Stimulated activated naive CD8-positive, alpha-beta T cell treated with anti-CD3 and anti-CD28 coated beads, Interleukin-15, amount 100 ng/mL, for 72 hours (primary cell): ENCODE measurements around the gene ODR4.

Experiments
- ATAC-seq: fragments of 150-1000 bp; cut with Tn5 transposase; 2 replicates; pipeline ENCODE4 v1.10.0; 2021; ENCODE audit warnings: mild to moderate bottlenecking, moderate library complexity
- DNase-seq, 2 donors: peaks; one replicate each; pipeline ENCODE4 v3.0.0; 2021 to 2022
- H3K27ac Mint-ChIP-seq, 2 donors: one replicate each; pipeline ENCODE4 v1.8.0; 2022; ENCODE audit warnings: mild to moderate bottlenecking in 2 of 2, mixed read lengths in 2 of 2, moderate library complexity in 2 of 2
- H3K27me3 Mint-ChIP-seq: one replicate; pipeline ENCODE4 v1.8.0; 2022; ENCODE audit warnings: mixed read lengths
- H3K4me1 Mint-ChIP-seq: one replicate; pipeline ENCODE4 v1.8.0; 2022; ENCODE audit warnings: mild to moderate bottlenecking, mixed read lengths
- H3K4me3 Mint-ChIP-seq, 2 donors: one replicate each; pipeline ENCODE4 v1.8.0; 2022; ENCODE audit warnings: mild to moderate bottlenecking in 2 of 2, mixed read lengths in 2 of 2, moderate library complexity in 1 of 2
- H3K9me3 Mint-ChIP-seq, 2 donors: one replicate each; pipeline ENCODE4 v1.8.0; 2022; ENCODE audit warnings: mixed read lengths in 2 of 2

Gene ODR4

GRCh38 chr1:186404454-186405051, 28.9 kb downstream of the ODR4 start:
- H3K27me3 Mint-ChIP-seq, result no peaks in the 10 kb centered on the region
- ATAC-seq (peak; percentile 60), DNase-seq (no peak)
- no peak overlapping the region for H3K4me3 Mint-ChIP-seq
- no peaks in the 10 kb centered on the region for H3K4me1 Mint-ChIP-seq
- no peaks in the 10 kb centered on the region for H3K9me3 Mint-ChIP-seq
- no peak overlapping the region for H3K27ac Mint-ChIP-seq

GRCh38 chr1:186409091-186409490, 33.5 kb downstream of the ODR4 start:
- Mint-ChIP-seq H3K4me1 (no peaks in the 10 kb centered on the region), H3K27me3 (no peaks in the 10 kb centered on the region), H3K9me3 (no peaks in the 10 kb centered on the region), H3K27ac (no peak overlapping the region), H3K4me3 (no peak overlapping the region)
- ATAC-seq, result no peak
- no peak for DNase-seq

GRCh38 chr1:186413319-186413718, 37.7 kb downstream of the ODR4 start:
- no peak overlapping the region for H3K27ac Mint-ChIP-seq
- no peaks in the 10 kb centered on the region for H3K27me3 Mint-ChIP-seq
- no peaks in the 10 kb centered on the region for H3K4me1 Mint-ChIP-seq
- no peak overlapping the region for H3K4me3 Mint-ChIP-seq
- H3K9me3 Mint-ChIP-seq, result no peaks in the 10 kb centered on the region
- no peak for DNase-seq
- no peak for ATAC-seq

GRCh38 chr1:186418503-186418902, 42.9 kb downstream of the ODR4 start:
- no peaks in the 10 kb centered on the region for H3K27me3 Mint-ChIP-seq
- H3K4me3 Mint-ChIP-seq, result no peak overlapping the region
- peaks cover 10% of the 10 kb centered on the region for H3K4me1 Mint-ChIP-seq
- H3K27ac Mint-ChIP-seq, result no peak overlapping the region
- ATAC-seq (no peak), DNase-seq (no peak)
- H3K9me3 Mint-ChIP-seq, result no peaks in the 10 kb centered on the region

GRCh38 chr1:186420311-186420710, 44.7 kb downstream of the ODR4 start:
- H3K4me3 Mint-ChIP-seq, result no peak overlapping the region
- H3K27me3 Mint-ChIP-seq, result no peaks in the 10 kb centered on the region
- H3K9me3 Mint-ChIP-seq, result no peaks in the 10 kb centered on the region
- no peak for DNase-seq
- ATAC-seq, result no peak
- peaks cover 10% of the 10 kb centered on the region for H3K4me1 Mint-ChIP-seq
- H3K27ac Mint-ChIP-seq, result peak overlapping the region; percentile 11 to 51

- peaks cover 10% of the 10 kb centered on the region for H3K4me1 Mint-ChIP-seq
- H3K27me3 Mint-ChIP-seq, result no peaks in the 10 kb centered on the region
- DNase-seq (no peak), ATAC-seq (no peak)
- peak overlapping the region in 1 of 2 donors; percentile 54 for H3K27ac Mint-ChIP-seq
- no peaks in the 10 kb centered on the region for H3K9me3 Mint-ChIP-seq
- no peak overlapping the region for H3K4me3 Mint-ChIP-seq
These were observed 45.3 kb downstream of the ODR4 start for GRCh38 chr1:186420923-186421322.

GRCh38 chr1:186421446-186421845, 45.8 kb downstream of the ODR4 start:
- Mint-ChIP-seq H3K27ac (peak overlapping the region in 1 of 2 donors; percentile 80), H3K4me3 (no peak overlapping the region), H3K4me1 (peaks cover 10% of the 10 kb centered on the region), H3K9me3 (no peaks in the 10 kb centered on the region), H3K27me3 (no peaks in the 10 kb centered on the region)
- DNase-seq, result no peak
- no peak for ATAC-seq

- H3K27ac Mint-ChIP-seq, result no peak overlapping the region
- no peaks in the 10 kb centered on the region for H3K27me3 Mint-ChIP-seq
- DNase-seq, result no peak
- no peak overlapping the region for H3K4me3 Mint-ChIP-seq
- ATAC-seq, result no peak
- H3K9me3 Mint-ChIP-seq, result no peaks in the 10 kb centered on the region
- peaks cover 10% of the 10 kb centered on the region for H3K4me1 Mint-ChIP-seq
These were observed 48.9 kb downstream of the ODR4 start for GRCh38 chr1:186424539-186424938.

- no peaks in the 10 kb centered on the region for H3K27me3 Mint-ChIP-seq
- ATAC-seq, result no peak
- no peaks in the 10 kb centered on the region for H3K4me1 Mint-ChIP-seq
- no peak overlapping the region for H3K4me3 Mint-ChIP-seq
- no peak overlapping the region for H3K27ac Mint-ChIP-seq
- no peaks in the 10 kb centered on the region for H3K9me3 Mint-ChIP-seq
- DNase-seq, result no peak
These were observed 50.5 kb downstream of the ODR4 start for GRCh38 chr1:186426118-186426517.

GRCh38 chr1:186429017-186429416, 53.4 kb downstream of the ODR4 start:
- no peak for ATAC-seq
- Mint-ChIP-seq H3K4me3 (no peak overlapping the region), H3K4me1 (no peaks in the 10 kb centered on the region), H3K27ac (no peak overlapping the region), H3K27me3 (no peaks in the 10 kb centered on the region), H3K9me3 (no peaks in the 10 kb centered on the region)
- DNase-seq, result no peak

- ATAC-seq (no peak), DNase-seq (no peak)
- no peak overlapping the region for H3K27ac Mint-ChIP-seq
- H3K9me3 Mint-ChIP-seq, result no peaks in the 10 kb centered on the region
- H3K4me1 Mint-ChIP-seq, result no peaks in the 10 kb centered on the region
- H3K4me3 Mint-ChIP-seq, result no peak overlapping the region
- H3K27me3 Mint-ChIP-seq, result no peaks in the 10 kb centered on the region
These were observed 59.7 kb downstream of the ODR4 start for GRCh38 chr1:186435336-186435735.

- ATAC-seq (no peak), DNase-seq (no peak)
- H3K4me1 Mint-ChIP-seq, result peaks cover 9% of the 10 kb centered on the region
- no peak overlapping the region for H3K27ac Mint-ChIP-seq
- no peaks in the 10 kb centered on the region for H3K9me3 Mint-ChIP-seq
- H3K4me3 Mint-ChIP-seq, result no peak overlapping the region
- H3K27me3 Mint-ChIP-seq, result no peaks in the 10 kb centered on the region
These were observed 62.9 kb downstream of the ODR4 start for GRCh38 chr1:186438567-186438966.

- peaks cover 9% of the 10 kb centered on the region for H3K4me1 Mint-ChIP-seq
- no peak overlapping the region for H3K4me3 Mint-ChIP-seq
- no peak for DNase-seq
- no peaks in the 10 kb centered on the region for H3K9me3 Mint-ChIP-seq
- H3K27me3 Mint-ChIP-seq, result no peaks in the 10 kb centered on the region
- ATAC-seq, result no peak
- no peak overlapping the region for H3K27ac Mint-ChIP-seq
These were observed 64.9 kb downstream of the ODR4 start for GRCh38 chr1:186440584-186440983.

GRCh38 chr1:186442651-186443375, 67.2 kb downstream of the ODR4 start:
- H3K4me3 Mint-ChIP-seq, result no peak overlapping the region
- H3K27me3 Mint-ChIP-seq, result no peaks in the 10 kb centered on the region
- no peaks in the 10 kb centered on the region for H3K9me3 Mint-ChIP-seq
- H3K4me1 Mint-ChIP-seq, result peaks cover 9% of the 10 kb centered on the region
- DNase-seq (no peak), ATAC-seq (peak; percentile 80)
- peak overlapping the region in 1 of 2 donors; percentile 28 for H3K27ac Mint-ChIP-seq

- DNase-seq, result no peak
- Mint-ChIP-seq H3K4me1 (peaks cover 9% of the 10 kb centered on the region), H3K4me3 (no peak overlapping the region), H3K27me3 (no peaks in the 10 kb centered on the region), H3K9me3 (no peaks in the 10 kb centered on the region), H3K27ac (peak overlapping the region in 1 of 2 donors; percentile 49)
- peak; percentile 67 for ATAC-seq
These were observed 68.0 kb downstream of the ODR4 start for GRCh38 chr1:186443638-186444037.

- Mint-ChIP-seq H3K27me3 (no peaks in the 10 kb centered on the region), H3K27ac (no peak overlapping the region), H3K9me3 (no peaks in the 10 kb centered on the region), H3K4me3 (no peak overlapping the region), H3K4me1 (peaks cover 9% of the 10 kb centered on the region)
- ATAC-seq (no peak), DNase-seq (no peak)
These were observed 70.5 kb downstream of the ODR4 start for GRCh38 chr1:186446152-186446551.

- no peak for ATAC-seq
- no peak for DNase-seq
- Mint-ChIP-seq H3K27me3 (no peaks in the 10 kb centered on the region), H3K9me3 (no peaks in the 10 kb centered on the region), H3K4me1 (no peaks in the 10 kb centered on the region), H3K27ac (no peak overlapping the region), H3K4me3 (no peak overlapping the region)
These were observed 79.3 kb downstream of the ODR4 start for GRCh38 chr1:186454981-186455380.
